SIG-M5 treated with dmso at 0.1 percent for 504 hours (cell line): ENCODE results near the gene CFAP161.

Experiments used
- DNase-seq: peaks from one replicate; lab custom pipeline; 2025; ENCODE audit not compliant: unreplicated experiment; lab: John Stamatoyannopoulos, UW

Gene CFAP161

GRCh38 chr15:81182031-81182755 lies 48.1 kb downstream of the CFAP161 start:
- no peak for DNase-seq

DNA sequence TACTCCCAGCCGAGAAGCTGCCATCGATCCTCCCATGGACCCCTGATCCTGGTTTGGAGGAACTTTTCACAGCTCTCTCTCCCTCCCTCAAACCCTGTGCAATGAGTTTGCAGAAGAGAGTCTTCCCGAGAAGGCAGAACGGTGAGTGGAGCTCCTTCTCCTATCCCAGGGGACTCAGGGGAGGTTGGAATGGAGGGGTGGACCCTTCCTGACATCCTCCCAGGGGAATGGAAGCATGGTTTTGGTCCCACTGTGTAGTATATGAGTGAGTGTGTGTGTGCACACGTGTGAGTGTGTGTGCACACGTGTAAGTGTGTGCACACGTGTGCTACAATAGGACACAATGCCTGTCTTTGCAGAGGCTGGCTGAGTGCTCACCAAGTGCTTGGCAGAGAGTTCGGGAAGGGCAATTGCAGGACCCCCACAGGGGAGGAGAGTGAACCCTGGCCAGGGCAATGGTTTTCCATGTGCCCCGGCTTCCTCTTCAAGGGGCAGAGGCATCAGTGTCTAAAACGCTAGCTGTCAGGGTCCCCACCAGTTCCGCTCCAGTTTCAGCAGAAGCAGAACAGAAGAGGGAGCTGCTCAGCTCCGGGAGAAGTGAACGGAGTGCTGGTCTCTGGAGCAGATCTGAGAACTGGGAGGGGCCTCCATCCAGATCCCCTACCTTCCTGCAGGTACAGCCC lies 48.8 kb downstream of the CFAP161 start:
- DNase-seq = no peak

GRCh38 chr15:81183439-81183775 lies 49.3 kb downstream of the CFAP161 start:
- peak; percentile 24 for DNase-seq

DNA sequence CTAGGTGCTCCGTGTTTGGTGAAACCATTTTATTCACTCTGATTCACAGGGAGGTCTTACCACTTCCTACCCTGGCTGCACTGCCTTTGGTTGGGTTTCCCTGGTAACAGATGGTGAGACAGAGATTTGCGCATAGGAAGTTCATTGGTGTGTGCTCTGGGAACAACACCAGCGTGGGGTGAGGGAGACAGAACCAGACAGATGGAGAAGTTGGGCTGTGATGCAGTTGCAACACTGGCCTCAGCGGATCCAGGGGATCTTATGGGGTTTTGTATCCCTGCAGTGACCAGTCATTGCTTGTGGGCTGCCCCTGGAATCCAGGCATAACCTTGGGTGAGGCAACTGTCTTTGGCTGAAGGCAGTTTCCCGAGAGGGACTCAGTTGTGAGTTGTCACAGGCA lies 50.1 kb downstream of the CFAP161 start:
- DNase-seq = no peak

DNA sequence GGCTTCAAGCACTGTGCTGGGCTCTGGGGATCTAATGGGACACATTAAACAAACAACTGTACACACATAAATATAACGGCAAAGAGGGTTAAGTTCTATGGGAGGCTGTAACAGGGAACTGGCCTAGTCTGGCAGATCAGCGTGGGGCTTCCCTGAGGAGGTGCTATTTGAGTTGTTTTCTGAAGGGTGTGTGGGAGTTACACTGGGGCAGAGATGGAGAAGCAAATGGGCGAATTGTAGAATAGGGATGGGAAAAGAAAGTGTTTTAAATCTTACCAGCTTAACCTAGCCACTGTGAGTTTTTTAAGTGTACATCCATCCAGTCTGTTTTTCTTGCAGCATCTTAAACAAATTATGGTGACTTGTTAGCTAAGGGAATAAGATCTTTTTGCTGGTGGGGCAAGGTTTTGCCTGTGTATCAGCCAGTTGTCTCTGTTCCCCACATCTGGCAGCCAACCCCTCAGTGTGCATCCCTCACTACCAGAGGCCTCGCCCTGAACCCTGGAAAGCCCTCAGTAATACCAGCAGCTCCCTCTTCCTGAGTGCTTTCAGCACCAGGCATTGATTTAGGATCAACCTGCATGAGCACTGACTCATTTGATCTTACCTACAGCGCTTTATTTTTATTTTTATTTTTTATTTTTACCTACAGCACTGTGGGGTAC lies 51.7 kb downstream of the CFAP161 start:
- no peak for DNase-seq

DNA sequence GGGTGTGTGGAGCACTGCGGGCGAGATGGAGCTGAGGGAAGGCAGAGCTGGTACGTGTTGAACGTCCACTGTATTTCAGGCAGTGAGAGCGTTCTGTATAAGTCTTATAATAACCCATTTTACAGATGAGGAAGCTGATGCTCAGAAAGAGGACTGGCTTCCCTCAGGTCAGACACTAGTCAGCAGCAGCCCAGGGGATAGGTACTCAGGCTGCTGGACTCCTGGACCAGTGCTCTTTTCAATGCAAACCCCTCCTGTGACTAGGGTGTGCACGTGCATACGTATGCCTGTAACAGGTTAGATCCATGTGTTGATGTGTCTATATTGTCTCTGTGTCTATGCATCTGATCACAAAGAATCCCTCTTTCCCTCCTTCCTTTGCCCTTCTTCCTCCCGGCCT lies 54.3 kb downstream of the CFAP161 start:
- no peak for DNase-seq

- DNase-seq = no peak
Measured at GRCh38 chr15:81189583-81190283, 55.7 kb downstream of the CFAP161 start.

GRCh38 chr15:81190922-81191507 lies 56.9 kb downstream of the CFAP161 start:
- DNase-seq = no peak

- DNase-seq = no peak
Measured at GRCh38 chr15:81191701-81192100, 57.6 kb downstream of the CFAP161 start.

- no peak for DNase-seq
Measured at GRCh38 chr15:81194723-81195122, 60.7 kb downstream of the CFAP161 start.

- DNase-seq = no peak
Measured at GRCh38 chr15:81195339-81195864, 61.3 kb downstream of the CFAP161 start.

DNA sequence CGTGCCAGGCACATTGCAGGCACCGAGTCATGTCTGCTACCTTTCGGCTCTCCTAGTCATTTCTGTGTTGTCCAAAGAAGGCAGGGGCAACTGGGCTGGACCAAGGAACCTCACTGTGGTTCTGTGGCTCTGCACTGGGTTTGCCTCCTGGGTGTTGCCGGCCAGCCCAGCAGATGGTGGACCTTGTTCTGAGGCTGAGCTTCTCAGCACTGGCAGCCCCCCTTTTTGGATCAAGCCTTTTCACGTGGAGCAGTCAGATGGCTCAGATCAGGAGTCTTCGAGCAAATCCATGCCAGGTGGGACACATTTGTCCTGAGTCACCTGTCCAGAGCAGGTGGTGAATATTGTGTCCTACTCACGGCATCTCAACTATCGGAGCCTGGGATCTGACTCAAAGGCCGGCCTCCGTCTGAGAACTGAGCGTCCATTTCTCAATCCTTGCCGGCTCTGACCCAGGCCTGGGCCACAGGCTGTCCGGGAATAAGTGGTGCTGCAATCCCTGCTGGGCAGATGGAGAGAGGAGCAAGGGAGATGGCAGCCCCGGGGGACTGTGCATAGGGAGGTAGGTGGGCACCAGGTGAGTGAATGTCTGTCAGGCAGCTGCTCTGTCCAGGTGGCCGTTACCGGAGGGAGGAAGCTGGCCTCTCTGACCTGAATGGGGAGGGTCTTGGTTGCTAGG lies 62.6 kb downstream of the CFAP161 start, which contains the start of gene IL16:
TSS of gene IL16 (plus strand) at position 304 of the 679 bp plus-strand sequence. CDS start 28,521 bp downstream, outside the sequence.
- no peak for DNase-seq

- no peak for DNase-seq
Measured at GRCh38 chr15:81197255-81197630, 63.2 kb downstream of the CFAP161 start.

DNA sequence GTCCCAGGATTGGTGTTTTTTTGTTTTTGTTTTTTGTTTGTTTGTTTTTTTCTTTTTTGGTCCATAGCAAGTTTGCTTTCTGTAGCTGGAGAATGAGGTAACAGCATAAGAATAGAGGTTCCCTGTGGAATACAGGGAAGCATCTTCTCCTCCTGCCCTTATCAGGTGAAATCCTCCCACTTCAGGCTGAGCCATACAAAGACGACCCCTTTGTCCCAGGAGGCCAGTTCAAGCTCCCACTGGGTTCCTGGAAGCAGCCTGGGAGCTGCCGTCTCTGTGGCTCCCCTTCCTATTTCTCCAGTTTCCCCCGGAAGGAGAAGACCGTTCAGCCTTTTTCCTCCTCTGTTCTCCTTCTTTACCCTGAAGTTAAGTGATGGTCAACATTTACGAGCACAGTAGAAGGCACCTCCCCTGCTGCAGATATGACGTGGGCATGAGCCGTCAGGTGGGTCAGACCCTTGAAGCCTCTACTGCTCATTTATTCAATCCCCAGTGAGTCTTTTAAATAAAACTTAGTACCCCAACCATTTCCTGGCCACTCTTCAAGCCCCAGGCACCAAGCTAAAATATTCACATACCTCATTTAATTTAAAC lies 63.7 kb downstream of the CFAP161 start:
- no peak for DNase-seq
